HG03108 (cell line): Measurements from ENCODE around the gene TRIM45.
"Not testable (repeated sequence)": the region's sequence is repeated elsewhere in the genome, so short reads cannot be mapped to it uniquely, and the experiment has no call there.

Experiments
- ATAC-seq: cut with Tn5 transposase; IDR thresholded peaks from one replicate; pipeline ENCODE4 v1.9.1; 2021; ENCODE audit warnings: moderate library complexity; ENCODE audit not compliant: unreplicated experiment

TRIM45 gene

GRCh38 chr1:117121589-117122329 is at the start of gene TRIM45:
TRIM45 (minus strand) TSS chr1:117121749; CDS start chr1:117121201, 548 bp downstream.
- ATAC-seq, result peak; percentile 95

GRCh38 chr1:117169871-117170596 is 48.5 kb upstream of the TRIM45 start:
- no peak for ATAC-seq

DNA sequence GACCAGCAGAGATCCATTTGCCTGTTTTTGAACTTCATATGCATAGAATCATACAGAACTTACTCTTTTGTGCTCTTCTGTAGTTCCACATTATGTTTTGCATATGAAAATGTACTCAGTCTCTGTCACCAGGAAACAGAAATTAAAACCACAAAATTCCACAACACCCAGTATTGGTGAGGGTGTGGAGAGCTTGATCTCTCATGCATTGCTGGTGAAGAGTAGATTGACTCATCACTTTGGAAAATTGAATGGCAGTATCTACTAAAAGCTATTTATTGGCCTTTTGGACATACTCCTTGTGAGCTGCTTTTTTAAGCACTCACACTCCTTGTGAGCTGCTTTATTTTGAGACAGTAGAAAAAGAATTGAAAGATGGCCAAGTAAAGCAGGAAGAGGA is 45.9 kb upstream of the TRIM45 start:
- no peak for ATAC-seq

DNA sequence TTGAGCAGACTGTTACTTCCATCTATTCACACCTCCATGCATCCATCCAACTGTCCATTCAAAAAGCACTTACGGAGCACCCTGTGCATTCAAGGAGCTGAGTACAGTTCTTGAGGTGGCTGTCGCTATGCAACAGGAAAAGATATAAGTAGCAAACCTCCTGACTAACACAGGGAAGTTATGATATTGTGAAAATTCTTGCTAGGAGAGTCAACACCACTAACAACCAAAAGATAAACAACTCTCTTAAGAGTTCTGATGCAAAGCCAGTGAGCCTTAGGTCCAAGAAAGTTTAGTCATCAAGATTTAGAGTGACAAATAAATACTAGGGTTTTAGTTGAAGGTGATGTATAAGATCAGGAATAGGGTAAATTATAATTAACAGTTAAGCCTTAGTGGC is 44.5 kb upstream of the TRIM45 start:
- no peak for ATAC-seq

DNA sequence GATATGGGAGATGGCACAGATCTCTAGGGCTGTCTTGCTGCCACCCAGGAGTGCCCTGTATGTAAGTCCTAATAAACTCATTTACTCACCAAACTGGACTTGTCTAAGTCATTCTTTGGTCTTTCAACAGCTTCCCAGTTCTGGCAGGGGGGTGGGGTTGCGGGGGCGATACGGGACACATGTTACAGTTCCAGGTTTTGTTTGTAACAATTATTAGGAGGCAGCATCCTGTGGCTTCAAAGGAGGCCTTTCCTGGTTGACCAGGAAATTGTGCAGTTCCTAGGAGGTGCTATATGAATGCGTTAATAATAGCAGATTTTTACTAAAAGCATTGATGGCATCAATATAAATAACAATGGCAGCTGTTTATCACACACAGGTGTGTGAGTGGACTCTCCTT is 42.7 kb upstream of the TRIM45 start:
- no peak for ATAC-seq

GRCh38 chr1:117162816-117163215 is 41.3 kb upstream of the TRIM45 start:
- no peak for ATAC-seq

GRCh38 chr1:117161887-117162286 is 40.3 kb upstream of the TRIM45 start:
- no peak for ATAC-seq

DNA sequence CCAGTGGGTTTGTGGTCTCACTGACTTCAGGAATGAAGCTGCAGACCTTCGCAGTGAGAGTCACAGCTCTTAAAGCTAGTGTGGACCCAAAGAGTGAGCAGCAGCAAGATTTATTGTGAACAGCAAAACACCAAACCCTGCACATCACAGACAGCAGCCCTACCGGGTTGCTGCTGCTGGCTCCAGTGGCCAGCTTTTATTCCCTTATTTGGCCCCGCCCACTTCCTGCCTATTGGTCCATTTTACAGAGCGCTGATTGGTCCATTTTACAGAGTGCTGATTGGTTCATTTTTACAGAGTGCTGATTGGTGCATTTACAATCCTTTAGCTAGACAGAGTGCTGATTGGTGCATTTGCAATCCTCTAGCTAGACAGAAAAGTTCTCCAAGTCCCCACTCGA is 29.8 kb upstream of the TRIM45 start:
- ATAC-seq, result not testable (repeated sequence)

DNA sequence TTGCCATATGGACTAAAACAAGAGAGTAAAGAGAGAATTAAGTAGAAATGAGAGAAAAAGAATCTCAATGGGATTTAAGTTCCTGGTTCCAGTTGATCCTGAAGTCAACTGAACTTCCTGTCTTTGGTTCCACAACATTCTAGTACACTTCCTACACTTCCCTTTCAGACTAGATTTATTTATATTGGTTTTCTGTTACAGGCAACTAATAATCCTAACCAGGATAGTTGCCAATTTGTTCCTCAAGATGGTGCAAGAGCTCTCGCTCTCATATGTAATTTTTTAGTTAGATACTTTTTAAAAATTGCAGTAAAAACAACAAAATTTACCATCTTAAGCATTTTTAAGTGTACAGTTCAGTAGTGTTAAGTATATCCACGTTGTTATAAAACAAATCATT is 28.8 kb upstream of the TRIM45 start:
- ATAC-seq, result no peak

GRCh38 chr1:117147856-117148588 is 26.5 kb upstream of the TRIM45 start:
- no peak for ATAC-seq

- ATAC-seq, result no peak
Observed at GRCh38 chr1:117147341-117147831, 25.8 kb upstream of the TRIM45 start.

- no peak for ATAC-seq
Observed at GRCh38 chr1:117146575-117147340, 25.2 kb upstream of the TRIM45 start.

GRCh38 chr1:117146072-117146471 is 24.5 kb upstream of the TRIM45 start:
- ATAC-seq, result no peak

- ATAC-seq, result no peak
Observed at GRCh38 chr1:117143871-117144270, 22.3 kb upstream of the TRIM45 start.

DNA sequence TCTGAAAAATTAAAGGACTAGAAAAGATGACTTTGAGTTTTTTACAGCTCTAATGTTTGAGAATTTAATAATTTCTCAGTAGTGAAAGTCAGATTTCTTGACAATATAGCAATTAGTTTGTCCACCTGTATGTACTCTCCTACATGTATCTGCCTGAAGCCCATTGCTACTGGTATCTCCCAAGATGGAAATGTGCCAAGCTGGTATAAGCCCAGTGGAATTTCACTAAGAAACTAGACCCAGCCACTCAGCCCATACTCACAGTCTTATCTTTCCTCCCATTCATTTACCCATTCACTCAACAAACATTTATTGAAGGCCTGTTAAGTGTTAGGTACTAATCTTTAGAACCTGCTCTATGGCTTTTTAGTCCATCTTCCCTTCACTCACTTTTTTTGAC is 21.6 kb upstream of the TRIM45 start:
- no peak for ATAC-seq

- ATAC-seq, result no peak
Observed at GRCh38 chr1:117142200-117142599, 20.7 kb upstream of the TRIM45 start.

DNA sequence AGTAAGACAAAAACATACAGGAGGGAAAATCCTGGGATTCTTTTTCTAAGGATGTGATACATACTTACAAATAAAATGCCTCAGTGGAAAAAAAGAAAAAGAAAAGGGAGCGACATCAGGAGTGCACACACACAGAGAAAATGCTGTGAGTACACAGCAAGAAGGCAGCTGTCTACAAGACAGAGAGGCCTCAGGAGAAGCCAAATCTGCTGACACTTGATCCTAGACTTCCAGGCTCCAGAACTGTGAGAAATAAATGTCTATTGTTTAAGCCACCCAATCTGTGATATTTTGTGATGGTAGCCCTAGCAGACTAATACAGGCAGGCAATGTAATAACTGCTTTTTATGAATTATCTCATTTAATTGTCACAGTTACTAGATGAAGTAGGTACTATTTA is 17.0 kb upstream of the TRIM45 start:
- ATAC-seq, result no peak

DNA sequence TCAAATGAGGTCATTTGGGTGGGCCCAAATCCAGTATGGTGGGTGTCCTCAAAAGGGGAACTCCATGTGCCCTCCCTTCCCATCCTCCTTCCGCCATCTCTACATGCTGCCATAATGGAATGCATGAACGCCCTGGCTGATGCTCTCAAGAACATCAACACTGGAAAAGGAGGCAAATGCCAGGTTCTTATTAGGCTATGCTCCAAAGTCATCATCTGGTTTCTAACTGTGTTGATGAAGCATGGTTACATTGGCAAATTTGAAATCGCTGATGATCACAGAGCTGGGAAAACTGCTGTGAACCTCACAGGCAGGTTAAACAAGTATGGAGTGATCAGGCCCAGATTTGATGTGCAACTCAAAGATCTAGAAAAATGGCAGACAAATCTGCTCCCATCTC is 16.6 kb upstream of the TRIM45 start:
- ATAC-seq, result no peak

- no peak for ATAC-seq
Observed at GRCh38 chr1:117137281-117137855, 15.8 kb upstream of the TRIM45 start.

DNA sequence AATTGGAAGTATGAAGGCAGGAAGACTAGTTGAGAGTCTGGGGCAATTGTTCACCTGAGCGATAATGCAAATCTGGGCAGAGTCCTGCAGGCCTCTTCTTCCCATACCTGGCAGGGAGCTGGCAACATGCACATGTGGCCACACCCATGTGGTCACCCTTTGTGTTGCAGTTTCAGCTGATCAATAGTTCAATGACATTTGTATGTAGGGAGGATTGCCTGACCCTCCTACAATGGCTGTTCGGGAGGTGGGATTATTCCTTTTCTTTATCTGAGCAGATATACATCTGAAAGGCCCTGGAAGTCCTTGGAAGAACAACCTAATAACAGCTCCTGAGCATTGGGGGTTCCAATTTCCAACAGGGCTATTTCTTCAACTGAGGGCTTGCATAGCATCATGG is 15.2 kb upstream of the TRIM45 start:
- ATAC-seq, result no peak

- ATAC-seq, result no peak
Observed at GRCh38 chr1:117135329-117135728, 13.8 kb upstream of the TRIM45 start.
